ENCODE results near the gene THOC6.
"Not testable (repeated sequence)": the region's sequence is repeated elsewhere in the genome, so short reads cannot be mapped to it uniquely, and the experiment has no call there.

Gene THOC6

DNA sequence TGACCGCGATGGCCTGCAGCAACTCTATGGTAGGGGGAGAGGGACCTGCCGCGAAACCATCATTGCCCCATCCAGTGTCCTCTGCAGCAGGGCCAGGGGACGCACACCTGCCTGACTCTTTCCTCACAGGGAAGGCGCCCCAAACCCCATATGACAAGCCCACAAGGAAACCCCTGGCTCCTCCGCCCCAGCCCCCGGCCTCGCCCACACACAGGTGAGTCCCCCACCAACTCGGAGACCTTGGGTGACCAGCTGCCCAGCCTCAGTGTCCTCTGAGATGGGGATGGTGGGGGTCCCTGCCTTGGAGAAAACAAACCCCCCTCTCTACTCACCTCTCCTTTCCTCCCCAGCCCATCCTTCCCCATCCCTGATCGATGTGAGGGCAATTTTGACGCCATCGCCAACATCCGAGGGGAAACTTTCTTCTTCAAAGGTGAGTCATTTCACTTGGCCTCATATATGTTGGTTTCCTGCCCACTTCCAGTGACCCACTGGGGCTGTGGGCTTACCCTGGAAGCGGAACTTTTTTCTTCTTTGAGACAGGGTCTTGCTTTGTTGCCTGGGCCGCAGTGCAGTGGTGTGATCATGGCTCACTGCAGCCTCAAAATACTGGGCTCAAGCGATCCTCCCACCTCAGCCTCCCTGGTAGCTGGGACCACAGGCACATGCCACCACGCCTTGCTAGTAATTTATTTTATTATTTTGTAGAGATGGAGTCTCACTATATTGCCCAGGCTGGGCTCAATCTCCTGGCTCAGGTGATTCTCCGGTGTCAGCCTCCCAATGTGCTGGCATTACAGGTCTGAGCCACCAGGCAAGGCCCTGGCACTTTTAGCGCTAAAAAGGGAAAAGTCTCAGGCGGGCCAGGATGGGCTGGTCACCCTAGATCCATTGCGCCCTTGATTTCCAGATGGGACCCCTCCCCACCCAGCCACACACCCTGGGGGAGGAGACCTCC, 33.6 kb downstream of the THOC6 start:
- no peak for DNase-seq

GRCh38 chr16:3058139-3059030, 34.5 kb downstream of the THOC6 start:
- no peak for DNase-seq

DNA sequence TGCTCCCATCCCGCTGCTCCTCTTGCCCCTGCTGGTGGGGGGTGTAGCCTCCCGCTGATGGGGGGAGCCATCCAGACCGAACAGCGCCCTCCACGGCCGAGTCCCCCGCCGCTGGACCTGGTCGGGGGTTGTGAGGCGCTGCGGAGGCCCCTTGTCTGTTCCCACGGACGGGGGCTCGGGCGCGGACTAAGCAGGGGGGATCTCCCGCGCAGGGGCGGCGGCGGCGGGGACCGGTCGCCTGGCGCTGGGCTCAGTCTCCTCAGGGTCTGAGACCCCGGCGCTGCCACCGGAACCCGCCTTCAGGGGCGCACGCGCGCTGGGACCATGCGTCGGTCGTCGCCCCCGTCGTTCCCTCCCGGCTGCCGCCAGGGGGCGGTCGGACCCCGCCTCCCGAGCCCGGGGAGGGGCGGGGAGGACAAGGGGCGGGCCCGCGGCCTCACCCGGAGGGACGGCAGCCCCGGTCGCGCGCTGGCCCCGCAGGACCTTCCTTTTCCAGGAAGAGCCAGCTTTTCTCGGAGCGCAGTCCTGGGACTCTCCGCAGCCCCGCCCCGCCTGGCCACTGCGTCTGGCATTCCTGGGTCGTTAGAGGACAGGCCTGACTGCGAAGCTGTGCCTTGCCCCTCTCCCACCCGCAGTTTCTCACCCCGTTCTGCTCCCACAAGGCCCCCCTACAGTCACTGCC, 35.3 kb downstream of the THOC6 start:
- peak; percentile 8 for DNase-seq

DNA sequence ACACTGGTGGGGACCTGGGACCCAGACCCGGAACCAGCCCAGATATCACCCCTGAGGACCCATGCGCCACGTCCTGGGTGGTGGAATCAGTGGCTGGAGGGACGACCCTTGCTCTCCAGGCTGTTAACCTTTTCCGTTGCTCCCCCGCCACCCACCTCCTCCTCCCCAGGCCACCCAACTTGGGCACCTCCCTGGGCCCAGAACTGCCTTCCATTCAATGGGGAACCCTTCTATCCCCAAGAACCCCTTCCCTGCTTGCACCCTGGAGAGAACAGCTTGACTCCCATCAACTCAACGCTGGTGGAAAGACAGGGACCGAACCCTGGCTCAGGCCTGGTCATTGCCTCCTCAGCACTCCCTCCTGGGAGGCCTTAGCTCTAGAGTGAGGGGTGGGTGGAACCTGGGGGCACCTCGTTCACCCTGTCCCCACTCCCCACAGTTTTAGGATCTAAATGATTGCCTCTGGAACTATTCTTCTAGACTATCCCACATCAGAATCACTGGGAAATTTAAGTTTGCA, 35.9 kb downstream of the THOC6 start:
- no peak for DNase-seq

DNA sequence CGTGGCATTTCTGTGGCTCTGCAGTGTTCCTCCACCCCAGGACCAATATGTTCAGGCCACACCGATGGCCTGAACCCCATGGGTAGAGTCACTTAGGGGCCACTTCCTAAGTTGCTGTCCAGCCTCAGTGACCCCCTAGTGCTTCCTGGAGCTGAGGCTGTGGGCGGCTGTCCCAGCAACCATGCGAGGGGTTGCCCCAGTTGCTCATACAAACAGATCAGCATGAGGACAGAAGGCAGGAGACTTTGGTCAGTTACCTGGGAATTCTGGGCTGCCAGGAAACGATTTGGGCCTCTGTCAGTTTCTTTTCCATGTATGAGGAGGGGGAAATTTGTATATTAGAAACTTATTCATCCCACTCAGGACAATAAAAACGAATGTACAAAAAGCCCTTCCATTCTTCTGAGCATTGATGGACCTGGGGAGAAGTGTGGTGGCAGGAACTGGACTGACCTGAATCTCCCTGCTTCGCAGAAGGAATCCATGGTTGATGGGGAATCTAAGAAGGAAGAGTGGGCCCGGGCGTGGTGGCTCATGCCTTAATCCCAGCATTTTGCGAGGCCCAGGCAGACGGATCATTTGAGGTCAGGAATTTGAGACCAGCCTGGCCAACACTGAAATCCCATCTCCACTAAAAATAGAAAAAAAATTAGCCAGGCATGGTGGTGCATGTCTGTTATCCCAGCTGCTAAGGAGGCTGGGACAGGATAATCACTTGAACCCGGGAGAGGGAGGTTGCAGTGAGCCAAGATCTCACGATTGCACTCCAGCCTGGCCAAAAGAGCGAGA, 36.7 kb downstream of the THOC6 start:
- no peak for DNase-seq

DNA sequence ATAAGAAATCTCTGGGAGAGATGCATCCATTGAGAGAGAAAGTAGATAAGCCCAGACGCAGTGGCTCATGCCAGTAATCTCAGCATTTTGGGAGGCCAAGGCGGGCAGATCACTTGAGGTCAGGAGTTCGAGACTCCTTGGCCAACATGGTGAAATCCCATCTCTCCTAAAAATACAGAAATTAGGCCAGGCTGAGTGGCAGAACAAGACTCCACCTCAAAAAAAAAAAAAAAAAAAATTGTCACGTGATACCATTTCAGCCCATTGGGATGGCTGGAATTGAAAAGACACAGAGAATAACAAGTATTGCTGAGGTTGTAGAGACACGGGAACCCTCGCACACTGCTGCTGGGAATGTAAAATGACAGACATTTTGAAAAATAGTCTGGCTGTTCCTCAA, 38.7 kb downstream of the THOC6 start:
- DNase-seq = no peak

- DNase-seq = no peak
These were observed 40.0 kb downstream of the THOC6 start for GRCh38 chr16:3063625-3064386.

DNA sequence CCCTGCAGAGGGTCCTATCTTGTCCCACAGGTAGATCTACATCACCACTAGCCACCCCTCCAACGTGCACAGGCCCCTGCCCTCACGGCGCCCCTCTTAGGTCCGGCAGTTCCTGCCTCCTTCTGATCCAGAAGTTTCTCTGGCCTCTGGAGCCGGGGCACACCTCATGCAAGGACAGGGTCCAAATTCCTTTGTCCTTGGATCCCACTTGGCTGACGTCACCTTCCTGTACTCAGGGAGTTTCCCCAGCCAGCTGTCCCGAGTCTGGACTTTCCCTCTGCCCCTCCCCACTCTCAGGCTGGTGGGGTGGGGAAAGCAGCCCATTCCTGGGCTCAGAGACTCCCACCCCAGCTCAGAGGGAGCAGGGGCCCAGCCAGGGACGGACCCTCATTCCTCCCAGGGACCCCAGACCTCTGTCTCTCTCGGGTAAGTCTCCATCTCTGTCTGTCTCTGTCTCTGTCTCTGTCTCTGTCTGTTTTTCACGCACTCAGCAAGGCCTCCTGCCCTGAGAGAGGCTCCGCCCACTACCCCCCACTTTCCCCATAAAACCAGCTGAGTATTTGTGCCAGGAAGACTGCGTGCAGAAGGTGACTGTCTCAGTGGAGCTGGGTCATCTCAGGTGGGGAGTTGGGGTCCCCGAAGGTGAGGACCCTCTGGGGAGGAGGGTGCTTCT, 41.4 kb downstream of the THOC6 start, which contains the start of gene IL32:
Gene IL32 (plus strand): TSS at position 572 of the 673 bp plus-strand sequence. CDS start 172 bp downstream, outside the sequence.
- no peak for DNase-seq

DNA sequence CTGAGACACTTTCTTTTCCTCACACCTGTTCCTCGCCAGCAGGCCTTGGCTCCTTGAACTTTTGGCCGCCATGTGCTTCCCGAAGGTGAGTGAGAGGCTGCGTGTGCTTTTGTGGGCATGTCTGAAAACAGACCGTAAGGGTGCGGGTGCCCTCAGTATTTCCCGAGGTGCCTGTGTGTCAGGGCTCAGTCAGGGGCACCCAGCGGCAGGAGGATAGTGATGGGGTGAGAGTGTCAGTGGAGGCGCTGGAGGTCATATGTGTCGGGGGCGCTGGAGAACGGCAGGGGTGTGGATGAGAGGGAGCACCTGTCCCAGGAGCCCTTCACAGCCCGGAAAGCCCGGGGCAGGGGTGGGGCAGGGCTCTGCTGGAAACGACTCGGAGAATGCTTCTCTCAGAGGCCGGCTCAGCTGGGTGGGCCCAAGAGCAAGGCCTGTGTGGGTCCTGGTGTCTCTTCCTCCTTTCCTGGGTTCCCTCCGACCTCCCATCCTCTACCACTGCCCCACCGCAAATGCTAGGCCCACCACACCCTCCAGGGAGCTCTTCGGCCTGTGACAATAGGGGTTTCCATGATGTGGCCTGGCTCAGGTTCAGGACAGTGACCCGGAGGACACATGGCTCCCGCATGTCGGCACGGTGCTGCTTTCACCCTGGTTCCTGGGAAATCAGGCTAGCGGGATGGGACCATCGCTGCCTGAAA, 42.1 kb downstream of the THOC6 start:
- no peak for DNase-seq

- DNase-seq = no peak
These were observed 42.6 kb downstream of the THOC6 start for GRCh38 chr16:3066440-3066748.

DNA sequence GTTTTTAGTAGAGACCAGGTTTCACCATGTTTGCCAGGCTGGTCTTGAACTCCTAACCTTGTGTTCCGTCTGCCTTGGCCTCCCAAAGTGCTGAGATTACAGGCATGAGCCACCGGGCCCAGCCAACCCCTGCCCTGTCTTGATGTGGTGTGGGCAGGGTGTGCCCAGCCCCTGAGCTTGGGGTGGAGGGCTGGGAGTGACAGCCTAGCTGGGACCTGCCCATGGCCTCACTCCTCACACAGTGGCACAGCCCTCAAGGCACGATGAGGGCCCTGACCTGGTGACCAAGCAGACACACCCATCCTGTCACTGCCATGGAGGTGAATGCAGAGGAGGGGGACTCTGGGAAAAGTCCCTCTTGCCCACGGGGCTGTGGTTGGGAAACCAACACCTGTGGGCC, 44.7 kb downstream of the THOC6 start:
- no peak for DNase-seq

DNA sequence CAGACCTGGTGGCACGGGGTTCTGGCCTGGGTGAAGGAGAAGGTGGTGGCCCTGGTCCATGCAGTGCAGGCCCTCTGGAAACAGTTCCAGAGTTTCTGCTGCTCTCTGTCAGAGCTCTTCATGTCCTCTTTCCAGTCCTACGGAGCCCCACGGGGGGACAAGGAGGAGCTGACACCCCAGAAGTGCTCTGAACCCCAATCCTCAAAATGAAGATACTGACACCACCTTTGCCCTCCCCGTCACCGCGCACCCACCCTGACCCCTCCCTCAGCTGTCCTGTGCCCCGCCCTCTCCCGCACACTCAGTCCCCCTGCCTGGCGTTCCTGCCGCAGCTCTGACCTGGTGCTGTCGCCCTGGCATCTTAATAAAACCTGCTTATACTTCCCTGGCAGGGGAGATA, 45.3 kb downstream of the THOC6 start:
- not testable (repeated sequence) for DNase-seq

DNA sequence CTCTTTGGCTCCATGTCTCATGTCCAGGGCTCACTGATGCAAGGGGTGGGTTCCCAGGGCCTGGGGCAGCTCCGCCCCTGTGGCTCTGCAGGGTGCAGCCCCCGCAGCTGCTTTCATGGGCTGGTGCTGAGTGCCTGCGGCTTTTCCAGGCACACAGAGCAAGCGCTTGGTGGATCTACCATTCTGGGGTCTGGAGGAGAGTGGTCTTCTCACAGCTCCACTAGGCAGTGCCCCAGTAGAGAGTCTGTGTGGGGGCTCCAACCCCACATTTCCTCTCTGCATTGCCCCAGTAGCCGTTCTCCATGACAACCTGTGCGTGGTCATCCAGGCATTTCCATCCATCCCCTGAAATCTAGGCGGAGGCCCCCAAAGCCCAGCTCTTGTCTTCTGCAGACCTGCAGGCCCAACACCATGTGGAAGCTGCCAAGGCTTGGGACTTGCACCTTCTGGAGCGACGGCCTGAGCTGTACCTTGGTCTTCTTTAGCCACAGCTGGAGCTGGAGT, 46.8 kb downstream of the THOC6 start:
- no peak for DNase-seq

- DNase-seq = no peak
These were observed 47.8 kb downstream of the THOC6 start for GRCh38 chr16:3071655-3072054.

DNA sequence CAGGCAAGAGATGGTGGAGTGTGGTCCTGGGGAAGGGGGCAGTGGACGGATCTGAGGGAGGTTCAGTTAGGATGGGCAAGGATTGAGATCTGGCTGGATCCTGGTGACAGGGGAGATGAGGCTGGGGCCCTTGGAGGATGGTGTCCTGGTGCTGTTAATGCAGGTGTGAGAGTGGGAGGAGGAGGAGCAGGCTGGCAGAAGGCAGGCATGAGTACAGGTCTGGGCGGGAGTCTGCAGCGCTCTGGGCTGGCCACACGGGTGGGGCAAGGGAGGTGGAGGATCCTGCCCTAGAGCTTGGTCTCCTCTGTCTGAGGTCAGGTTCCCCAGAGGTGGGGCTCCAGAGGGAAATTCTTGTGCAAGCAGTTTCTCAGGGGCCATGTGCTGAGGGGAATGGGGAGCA, 48.3 kb downstream of the THOC6 start:
- not testable (repeated sequence) for DNase-seq

DNA sequence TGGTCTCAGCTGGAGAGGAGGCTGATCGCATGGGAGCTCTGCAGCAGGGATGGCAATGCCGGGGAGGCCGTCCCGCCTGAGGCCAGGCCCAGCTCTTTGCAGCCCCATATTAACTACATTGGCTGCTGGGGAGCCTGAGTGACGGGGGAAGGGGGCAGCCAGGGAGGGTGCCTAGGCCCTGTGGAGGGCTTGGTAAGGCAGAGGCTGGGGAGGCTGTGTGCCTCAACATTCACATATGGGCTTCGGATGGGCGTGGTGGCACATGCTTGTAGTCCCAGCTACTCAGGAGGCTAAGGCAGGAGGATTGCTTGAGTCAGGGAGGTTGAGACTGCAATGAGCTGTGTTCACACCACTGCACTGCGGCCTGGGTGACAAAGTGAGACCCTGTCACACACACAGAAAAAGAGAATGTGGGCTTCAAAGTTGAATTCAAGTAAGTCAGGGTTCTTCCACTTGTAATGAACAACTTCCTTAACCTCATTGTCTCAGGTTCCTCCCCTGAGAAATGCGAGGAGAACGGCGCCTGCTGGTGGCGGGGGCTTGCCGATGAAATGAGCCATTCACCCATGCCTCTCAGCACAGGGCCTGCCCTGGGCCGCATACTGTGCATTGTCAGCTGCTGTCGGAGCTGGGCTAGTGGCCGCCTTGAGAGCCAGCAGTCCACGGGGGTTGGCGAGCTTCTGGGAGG, 48.9 kb downstream of the THOC6 start:
- DNase-seq = not testable (repeated sequence)

DNA sequence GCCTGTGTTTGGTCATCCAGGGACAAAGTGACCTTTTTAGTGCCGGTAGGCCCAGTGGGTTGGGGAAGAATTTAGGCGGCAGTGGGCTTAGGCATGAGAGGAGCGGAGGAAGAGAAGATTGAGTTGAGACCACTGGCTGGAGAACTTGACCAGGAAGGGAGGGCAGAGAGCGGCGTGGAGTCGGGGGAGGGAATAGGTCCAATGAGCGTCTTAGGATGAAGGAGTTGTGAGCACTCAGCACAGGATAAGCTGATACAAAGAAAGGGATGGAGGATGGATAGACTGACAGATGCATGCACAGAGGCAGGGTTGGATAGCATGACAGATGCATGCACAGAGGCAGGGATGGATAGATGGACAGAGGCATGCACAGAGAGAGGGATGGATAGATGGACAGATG, 49.6 kb downstream of the THOC6 start:
- DNase-seq = no peak

DNA sequence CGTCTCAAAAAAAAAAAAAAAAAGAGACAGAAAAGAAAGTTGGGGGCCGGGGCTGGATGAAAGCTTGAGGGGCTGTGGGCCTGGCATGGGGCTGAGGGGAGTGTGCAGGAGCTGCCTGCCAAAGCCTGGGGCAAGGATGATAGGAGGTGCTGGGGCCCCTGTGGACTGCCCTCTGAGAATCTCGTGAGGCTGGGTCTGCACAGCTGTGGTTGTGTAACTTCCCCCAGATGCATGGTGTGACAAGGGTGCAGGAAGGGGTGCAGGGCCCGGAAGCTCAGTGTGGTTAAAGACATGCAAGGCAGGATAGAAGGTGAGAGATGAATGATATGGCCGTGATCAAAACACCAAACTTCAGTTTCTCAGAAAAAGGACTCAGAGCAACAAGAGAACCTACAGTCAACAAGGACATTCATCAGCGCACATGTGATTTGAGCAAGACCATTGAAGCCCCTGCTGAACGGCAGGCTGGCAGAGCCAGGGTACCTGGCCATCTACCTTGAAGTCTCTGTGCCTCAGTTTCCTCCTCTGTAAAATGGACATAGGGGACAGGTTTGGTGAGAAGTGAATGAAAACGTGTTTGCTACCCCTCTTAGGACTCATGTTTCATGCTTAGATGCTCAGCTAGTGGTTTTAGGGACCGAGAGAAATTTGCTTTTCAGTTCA, 51.2 kb downstream of the THOC6 start:
- no peak for DNase-seq

DNA sequence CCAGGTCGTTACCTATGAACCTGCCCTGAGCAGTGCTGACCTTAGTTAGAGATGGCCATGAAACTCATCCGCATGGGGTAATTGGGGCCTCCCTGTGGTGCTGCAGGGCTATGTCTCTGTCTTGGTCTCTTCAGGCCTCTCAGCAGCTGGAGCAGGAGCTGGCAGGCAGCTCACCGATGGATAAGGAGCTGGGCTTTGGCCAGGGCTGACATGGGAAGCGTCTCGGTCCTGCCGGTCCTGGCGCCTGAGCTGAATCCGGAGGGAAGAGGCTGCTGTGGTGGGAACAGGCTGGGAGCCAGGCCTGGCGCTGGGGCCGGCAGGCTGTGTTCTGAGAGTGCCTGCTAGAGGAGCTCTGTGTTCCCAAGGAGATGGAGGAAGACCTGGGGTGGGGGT, 51.7 kb downstream of the THOC6 start:
- DNase-seq = no peak

Measured in NCI-H2029 treated with DMSO at 0.1 percent for 48 hours (cell line).